Right lobe of liver (tissue), 6 donors: ENCODE results near the gene DEFB113. TPM values are rescaled to one million over a fixed set of nuclear protein-coding genes. Genes with fewer than 3 reads are reported as not detected.

Source experiments
- ATAC-seq, 4 donors: fragments of 200-7000 bp; cut with Tn5 transposase; one replicate each; pipeline ENCODE4 v1.9.1; 2020; ENCODE audit warnings: mild to moderate bottlenecking in 4 of 4, moderate library complexity in 4 of 4
- DNase-seq, 3 donors: peaks; one replicate each; pipeline ENCODE4 v3.0.0-alpha.2; 2020
- H3K27ac ChIP-seq, 3 donors: fragments of 200-600 bp; one replicate each; pipeline ENCODE4 v1.8.0; 2022
- H3K27me3 ChIP-seq, 2 donors: fragments of 200-600 bp; one replicate each; pipeline ENCODE4 v1.8.0; 2022
- H3K36me3 ChIP-seq, 4 donors: fragments of 200-600 bp; sonication (generic) in 1 of 4; one replicate each; pipeline versions ENCODE4 v1.5.1 to v1.8.0; 2017 to 2022; ENCODE audit warnings: control low read depth in 1 of 4
- H3K4me1 ChIP-seq, 4 donors: fragments of 200-600 bp; sonication (generic) in 1 of 4; one replicate each; pipeline versions ENCODE4 v1.5.1 to v1.8.0; 2017 to 2022; ENCODE audit warnings: control low read depth in 1 of 4
- H3K4me3 ChIP-seq, 3 donors: fragments of 200-600 bp; one replicate each; pipeline ENCODE4 v1.8.0; 2022
- H3K9me3 ChIP-seq, 4 donors: fragments of 200-600 bp; sonication (generic) in 1 of 4; one replicate each; pipeline versions ENCODE4 v1.5.1 to v1.8.0; 2017 to 2022; ENCODE audit warnings: control low read depth in 1 of 4
- CTCF ChIP-seq, 4 donors: fragments of 200-600 bp in 3 of 4; fragments of 450-650 bp in 1 of 4; IDR thresholded peaks; one replicate each; pipeline versions ENCODE4 v1.5.1 to v1.8.0; 2016 to 2022; ENCODE audit warnings: antibody characterized with exemption in 4 of 4, mild to moderate bottlenecking in 2 of 4
- POLR2A ChIP-seq: fragments of 450-650 bp; IDR thresholded peaks from one replicate; pipeline ENCODE4 v1.6.1; 2017; ENCODE audit warnings: antibody characterized with exemption, mild to moderate bottlenecking
- WGBS: methylation state at CpG from one replicate; pipeline ENCODE4 v1.1.6; 2018; ENCODE audit warnings: low coverage, low lambda C conversion rate; ENCODE audit not compliant: insufficient coverage; ENCODE audit errors: missing lambda C conversion rate; 5-methylcytosine and 5-hydroxymethylcytosine counted together
- intact Hi-C, 2 donors: fragments of 100-400 bp; cut with DNase I; formaldehyde crosslinking; loops; one replicate each; pipeline versions ENCODE4 v1.11.2 to v1.14.1; 2022
- total RNA-seq, 6 experiments: library from RNA; depleted of rRNA in 2 of 6; stranded (reverse); fragments of >200 nt in 2 of 6; fragmentation: NEBNext Ultra II Directional in 3 of 6; extraction: Animal tissue kit (Norgen Biotek cat#: 25700) in 3 of 6; gene quantifications; one replicate each; pipeline versions ENCODE4 v1.1.0 to v1.2.4, GENCODE V29; 2016 to 2023
- donor health status: DM: no; HTN: yes; CAD: no.
- donor health status: DM: no; HTN: no; CAD: no.
- donor health status: DM: no; HTN: no; CAD: no.
- donor health status: DM: no; HTN: yes; CAD: no.
- donor health status: DM: no; HTN: yes; CAD: no.

DEFB113 gene
- total RNA-seq, 6 experiments from 2014 or later = not detected

- Histone ChIP-seq H3K4me1 (no peaks in the 10 kb centered on the region), H3K27ac (no peak overlapping the region), H3K4me3 (no peak overlapping the region), H3K27me3 (no peaks in the 10 kb centered on the region), H3K9me3 (no peaks in the 10 kb centered on the region), H3K36me3 (no peaks in the 10 kb centered on the region)
- TF ChIP-seq POLR2A = no peak
- TF ChIP-seq CTCF (IDR thresholded peaks at IDR 0.05) = no peak
- DNase-seq = no peak
- no peak for ATAC-seq
- 63% methylated on average over 4 of the region's 4 CpGs for WGBS
- intact Hi-C loops = no loop called here
These were observed 50.2 kb downstream of the DEFB113 start for GRCh38 chr6:49919261-49919660.

- Histone ChIP-seq H3K9me3 (no peaks in the 10 kb centered on the region), H3K4me3 (no peak overlapping the region), H3K27me3 (no peaks in the 10 kb centered on the region), H3K4me1 (no peaks in the 10 kb centered on the region), H3K27ac (no peak overlapping the region), H3K36me3 (no peaks in the 10 kb centered on the region)
- DNase-seq (no peak), ATAC-seq (no peak)
- intact Hi-C loops = no loop called here
- 50% methylated on average over 1 of the region's 2 CpGs for WGBS
- TF ChIP-seq POLR2A = no peak
These were observed 50.6 kb downstream of the DEFB113 start for GRCh38 chr6:49918787-49919186.

Other genes starting within 250 kb of the DEFB113 start
- gene CRISP3, start 225.2 kb downstream of the DEFB113 start, total RNA-seq = 1 to 10 TPM in 1 of 6 experiments, under 1 TPM in 4, not detected in 1; 0.21 to 2.3 (median 0.24) TPM
- gene PGK2, start 182.3 kb downstream of the DEFB113 start, total RNA-seq = not detected
- not detected for gene CRISP1, start 103.1 kb downstream of the DEFB113 start, total RNA-seq
- not detected for gene DEFB114, start 5.5 kb downstream of the DEFB113 start, total RNA-seq
- not detected for gene DEFB110, start 52.4 kb upstream of the DEFB113 start, total RNA-seq
- gene DEFB112, start 80.3 kb upstream of the DEFB113 start, total RNA-seq = not detected